ENCODE results near the gene GLB1L3.

- TF ChIP-seq CTCF (IDR thresholded peaks at IDR 0.05) = no peak
- no peak for TF ChIP-seq POLR2A (IDR thresholded peaks at IDR 0.05)
- TF ChIP-seq POLR2AphosphoS5 (IDR thresholded peaks at IDR 0.05) = no peak
Measured at GRCh38 chr11:134231958-134232659, 44.1 kb upstream of the GLB1L3 start.

Measured in breast epithelium (tissue), 3 donors.